Measurements from ENCODE around the gene CRKL.

- TF ChIP-seq, protein P1, sequence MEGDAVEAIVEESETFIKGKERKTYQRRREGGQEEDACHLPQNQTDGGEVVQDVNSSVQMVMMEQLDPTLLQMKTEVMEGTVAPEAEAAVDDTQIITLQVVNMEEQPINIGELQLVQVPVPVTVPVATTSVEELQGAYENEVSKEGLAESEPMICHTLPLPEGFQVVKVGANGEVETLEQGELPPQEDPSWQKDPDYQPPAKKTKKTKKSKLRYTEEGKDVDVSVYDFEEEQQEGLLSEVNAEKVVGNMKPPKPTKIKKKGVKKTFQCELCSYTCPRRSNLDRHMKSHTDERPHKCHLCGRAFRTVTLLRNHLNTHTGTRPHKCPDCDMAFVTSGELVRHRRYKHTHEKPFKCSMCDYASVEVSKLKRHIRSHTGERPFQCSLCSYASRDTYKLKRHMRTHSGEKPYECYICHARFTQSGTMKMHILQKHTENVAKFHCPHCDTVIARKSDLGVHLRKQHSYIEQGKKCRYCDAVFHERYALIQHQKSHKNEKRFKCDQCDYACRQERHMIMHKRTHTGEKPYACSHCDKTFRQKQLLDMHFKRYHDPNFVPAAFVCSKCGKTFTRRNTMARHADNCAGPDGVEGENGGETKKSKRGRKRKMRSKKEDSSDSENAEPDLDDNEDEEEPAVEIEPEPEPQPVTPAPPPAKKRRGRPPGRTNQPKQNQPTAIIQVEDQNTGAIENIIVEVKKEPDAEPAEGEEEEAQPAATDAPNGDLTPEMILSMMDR (IDR thresholded peaks at IDR 0.05) = no peak
- no peak for TF ChIP-seq EZH2phosphoT487 (IDR thresholded peaks at IDR 0.05; ENCODE audit: borderline replicate concordance, low read depth)
- TF ChIP-seq TAF1 (IDR thresholded peaks at IDR 0.05; ENCODE audit: borderline replicate concordance, low read depth, low read length) = no peak
- TF ChIP-seq MAX (IDR thresholded peaks at IDR 0.05; ENCODE audit: low read depth) = no peak
- TF ChIP-seq, protein P2, sequence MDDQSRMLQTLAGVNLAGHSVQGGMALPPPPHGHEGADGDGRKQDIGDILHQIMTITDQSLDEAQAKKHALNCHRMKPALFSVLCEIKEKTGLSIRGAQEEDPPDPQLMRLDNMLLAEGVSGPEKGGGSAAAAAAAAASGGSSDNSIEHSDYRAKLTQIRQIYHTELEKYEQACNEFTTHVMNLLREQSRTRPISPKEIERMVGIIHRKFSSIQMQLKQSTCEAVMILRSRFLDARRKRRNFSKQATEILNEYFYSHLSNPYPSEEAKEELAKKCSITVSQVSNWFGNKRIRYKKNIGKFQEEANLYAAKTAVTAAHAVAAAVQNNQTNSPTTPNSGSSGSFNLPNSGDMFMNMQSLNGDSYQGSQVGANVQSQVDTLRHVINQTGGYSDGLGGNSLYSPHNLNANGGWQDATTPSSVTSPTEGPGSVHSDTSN (IDR thresholded peaks at IDR 0.05) = no peak; the same call in none of the 2 replicates
- TF ChIP-seq TCF12 (IDR thresholded peaks at IDR 0.05) = no peak
- TF ChIP-seq JUND (IDR thresholded peaks at IDR 0.05) = no peak
- TF ChIP-seq POLR2AphosphoS5 (IDR thresholded peaks at IDR 0.05; ENCODE audit: low read depth, low read length) = no peak; the same call in 1 of the 2 replicates
- no peak for TF ChIP-seq REST (IDR thresholded peaks at IDR 0.05; ENCODE audit: low read depth, low read length)
- TF ChIP-seq EP300 (IDR thresholded peaks at IDR 0.05; ENCODE audit: borderline replicate concordance in 1 of 2, low read depth in 1 of 2, low read length in 1 of 2) = no peak
- no peak for TF ChIP-seq CHD2 (IDR thresholded peaks at IDR 0.05; ENCODE audit: low read length, partially characterized antibody)
- TF ChIP-seq, protein P3, sequence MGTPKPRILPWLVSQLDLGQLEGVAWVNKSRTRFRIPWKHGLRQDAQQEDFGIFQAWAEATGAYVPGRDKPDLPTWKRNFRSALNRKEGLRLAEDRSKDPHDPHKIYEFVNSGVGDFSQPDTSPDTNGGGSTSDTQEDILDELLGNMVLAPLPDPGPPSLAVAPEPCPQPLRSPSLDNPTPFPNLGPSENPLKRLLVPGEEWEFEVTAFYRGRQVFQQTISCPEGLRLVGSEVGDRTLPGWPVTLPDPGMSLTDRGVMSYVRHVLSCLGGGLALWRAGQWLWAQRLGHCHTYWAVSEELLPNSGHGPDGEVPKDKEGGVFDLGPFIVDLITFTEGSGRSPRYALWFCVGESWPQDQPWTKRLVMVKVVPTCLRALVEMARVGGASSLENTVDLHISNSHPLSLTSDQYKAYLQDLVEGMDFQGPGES (IDR thresholded peaks at IDR 0.05; ENCODE audit: low read depth, low read length) = no peak
- no peak for TF ChIP-seq YY1 (IDR thresholded peaks at IDR 0.05; ENCODE audit: low read depth)
Measured at GRCh38 chr22:20998411-20999336, 81.5 kb downstream of the CRKL start.
